HepG2 (cell line): ENCODE data around the gene ZNF254.

ENCODE experiments used
- FOXJ3 ChIP-seq: sonication (generic); formaldehyde crosslinking; IDR thresholded peaks from 2 replicates; pipeline ENCODE4 v1.4.0; 2020; ENCODE audit warnings: missing genetic modification reagents, mild to moderate bottlenecking, borderline replicate concordance
- ZNF768 ChIP-seq: sonication (generic); formaldehyde crosslinking; IDR thresholded peaks from 2 replicates; pipeline ENCODE4 v1.4.0; 2020; ENCODE audit warnings: missing genetic modification reagents

GRCh38 chr19:24065243-24065642 is 21.7 kb upstream of the ZNF254 start:
- TF ChIP-seq FOXJ3 = no peak
- no peak for TF ChIP-seq ZNF768
